ENCODE measurements around the gene LMAN2.

DNA sequence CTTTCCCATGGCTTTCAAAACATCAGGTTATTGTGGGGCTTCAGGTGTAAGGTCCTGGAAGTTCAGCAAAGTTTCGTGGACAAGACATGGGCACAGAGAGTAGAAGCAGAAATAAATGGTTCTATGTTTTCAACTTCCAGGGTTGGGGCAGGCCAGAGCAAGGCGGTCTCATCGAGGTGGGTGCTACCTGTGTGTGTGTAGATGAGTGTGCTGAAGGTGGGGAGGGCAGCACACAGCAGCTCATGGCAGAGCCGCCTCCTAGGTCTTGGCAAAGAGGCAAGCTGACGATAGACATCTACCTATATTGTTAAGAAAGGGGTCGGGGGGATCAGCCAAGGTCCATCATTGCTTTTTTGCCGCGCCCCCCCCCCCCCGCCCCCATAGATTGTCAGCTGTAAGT, 51.8 kb downstream of the LMAN2 start:
- no peak for TF ChIP-seq POLR2A (IDR thresholded peaks at IDR 0.05; ENCODE audit: low read length)
- TF ChIP-seq JUNB (IDR thresholded peaks at IDR 0.05): no peak
- TF ChIP-seq, protein P1, sequence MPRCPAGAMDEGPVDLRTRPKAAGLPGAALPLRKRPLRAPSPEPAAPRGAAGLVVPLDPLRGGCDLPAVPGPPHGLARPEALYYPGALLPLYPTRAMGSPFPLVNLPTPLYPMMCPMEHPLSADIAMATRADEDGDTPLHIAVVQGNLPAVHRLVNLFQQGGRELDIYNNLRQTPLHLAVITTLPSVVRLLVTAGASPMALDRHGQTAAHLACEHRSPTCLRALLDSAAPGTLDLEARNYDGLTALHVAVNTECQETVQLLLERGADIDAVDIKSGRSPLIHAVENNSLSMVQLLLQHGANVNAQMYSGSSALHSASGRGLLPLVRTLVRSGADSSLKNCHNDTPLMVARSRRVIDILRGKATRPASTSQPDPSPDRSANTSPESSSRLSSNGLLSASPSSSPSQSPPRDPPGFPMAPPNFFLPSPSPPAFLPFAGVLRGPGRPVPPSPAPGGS (IDR thresholded peaks at IDR 0.05): no peak
- no peak for TF ChIP-seq FOSL2 (IDR thresholded peaks at IDR 0.05)
- TF ChIP-seq FOSL2 (CRISPR knock-in tag; IDR thresholded peaks at IDR 0.05): no peak
- TF ChIP-seq MAX (IDR thresholded peaks at IDR 0.05): no peak
- TF ChIP-seq, protein P2, sequence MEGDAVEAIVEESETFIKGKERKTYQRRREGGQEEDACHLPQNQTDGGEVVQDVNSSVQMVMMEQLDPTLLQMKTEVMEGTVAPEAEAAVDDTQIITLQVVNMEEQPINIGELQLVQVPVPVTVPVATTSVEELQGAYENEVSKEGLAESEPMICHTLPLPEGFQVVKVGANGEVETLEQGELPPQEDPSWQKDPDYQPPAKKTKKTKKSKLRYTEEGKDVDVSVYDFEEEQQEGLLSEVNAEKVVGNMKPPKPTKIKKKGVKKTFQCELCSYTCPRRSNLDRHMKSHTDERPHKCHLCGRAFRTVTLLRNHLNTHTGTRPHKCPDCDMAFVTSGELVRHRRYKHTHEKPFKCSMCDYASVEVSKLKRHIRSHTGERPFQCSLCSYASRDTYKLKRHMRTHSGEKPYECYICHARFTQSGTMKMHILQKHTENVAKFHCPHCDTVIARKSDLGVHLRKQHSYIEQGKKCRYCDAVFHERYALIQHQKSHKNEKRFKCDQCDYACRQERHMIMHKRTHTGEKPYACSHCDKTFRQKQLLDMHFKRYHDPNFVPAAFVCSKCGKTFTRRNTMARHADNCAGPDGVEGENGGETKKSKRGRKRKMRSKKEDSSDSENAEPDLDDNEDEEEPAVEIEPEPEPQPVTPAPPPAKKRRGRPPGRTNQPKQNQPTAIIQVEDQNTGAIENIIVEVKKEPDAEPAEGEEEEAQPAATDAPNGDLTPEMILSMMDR (IDR thresholded peaks at IDR 0.05): no peak
- no peak for TF ChIP-seq KDM1A (IDR thresholded peaks at IDR 0.05; ENCODE audit: low read depth)
- TF ChIP-seq REST (IDR thresholded peaks at IDR 0.05): no peak
- TF ChIP-seq ESRRA (IDR thresholded peaks at IDR 0.05; ENCODE audit: borderline replicate concordance, low read length): no peak
- TF ChIP-seq HDAC2 (IDR thresholded peaks at IDR 0.05): no peak
- no peak for TF ChIP-seq KDM5A (IDR thresholded peaks at IDR 0.05)
- TF ChIP-seq POLR2AphosphoS2 (conservative IDR thresholded peaks at IDR 0.05; ENCODE audit: low read length): no peak
- no peak for TF ChIP-seq EP300 (IDR thresholded peaks at IDR 0.05)
